HepG2 (cell line): Measurements from ENCODE around the gene PRPS1L1. TPM values are rescaled to one million over a fixed set of nuclear protein-coding genes. Genes with fewer than 3 reads are reported as not detected.

Source experiments
- ATAC-seq: fragments of 200-7000 bp; cut with Tn5 transposase; 3 replicates; pipeline ENCODE4 v1.9.1; 2020; ENCODE audit warnings: mild to moderate bottlenecking, moderate library complexity
- BruUV-seq: library from RNA; stranded (reverse); fragments of 400-500 nt; replicated peaks from 2 replicates; lab custom pipeline; 2021; lab: Mats Ljungman, UMichigan
- CTCF ChIA-PET: fragments of 300-600 bp; formaldehyde crosslinking; extraction: SDS; loops from one replicate; lab custom pipeline; 2021; ENCODE audit warnings: low total read pairs, inconsistent platforms, low intra/inter-chr PET ratio; lab: Yijun Ruan, JAX
- POLR2A ChIA-PET: fragments of 350-600 bp; sonication (Branson Sonifier 250); formaldehyde crosslinking; loops from one replicate; lab custom pipeline; 2020; ENCODE audit warnings: antibody characterized with exemption, inconsistent platforms; lab: Yijun Ruan, JAX
- DNase-seq: peaks from one replicate; pipeline ENCODE4 v3.0.0-alpha.2; 2015; ENCODE audit warnings: low spot score
- FAIRE-seq: peaks from 3 replicates; lab custom pipeline; 2011; peaks lifted over from hg19 to GRCh38; lab: Jason Lieb, UNC
- H2AFZ ChIP-seq: one replicate; pipeline ENCODE4 v1.6.1; 2011; ENCODE audit warnings: low read length, inconsistent platforms
- H3K27ac ChIP-seq: fragments of 300-600 bp; 3 replicates; pipeline ENCODE4 v1.8.0; 2011; ENCODE audit warnings: mixed run types, mild to moderate bottlenecking, mixed read lengths, low read length, inconsistent platforms; ENCODE audit not compliant: insufficient read depth; ENCODE audit errors: extremely low read length
- H3K27me3 ChIP-seq, 2 experiments: fragments of 200-600 bp in 1 of 2; 2 replicates in 1 of 2; 3 replicates in 1 of 2; pipeline versions ENCODE4 v1.6.0 to v1.8.0; 2011; ENCODE audit warnings: low read length in 2 of 2, mild to moderate bottlenecking in 2 of 2, moderate library complexity in 2 of 2, inconsistent platforms in 1 of 2; ENCODE audit not compliant: insufficient read depth in 2 of 2, control insufficient read depth in 1 of 2
- H3K36me3 ChIP-seq, 2 experiments: fragments of 200-600 bp in 1 of 2; replicated peaks in 1 of 2; 2 replicates in 1 of 2; 3 replicates in 1 of 2; pipeline versions ENCODE4 v1.5.1 to v1.8.0; 2011; ENCODE audit warnings: low read length in 2 of 2, inconsistent platforms in 1 of 2; ENCODE audit not compliant: insufficient read depth in 2 of 2, control insufficient read depth in 1 of 2
- H3K4me1 ChIP-seq: 2 replicates; pipeline ENCODE4 v1.5.1; 2012; ENCODE audit warnings: low read length, inconsistent platforms; ENCODE audit not compliant: insufficient read depth
- H3K4me2 ChIP-seq: 2 replicates; pipeline ENCODE4 v1.6.0; 2011; ENCODE audit warnings: low read depth, low read length, inconsistent platforms
- H3K4me3 ChIP-seq, 3 experiments: fragments of 200-600 bp in 1 of 3; sonication (generic), shearing (Covaris generic) in 1 of 3; replicated peaks in 1 of 3; 2 replicates each; pipeline ENCODE4 v1.5.1; 2011 to 2016; ENCODE audit warnings: low read length in 3 of 3, inconsistent platforms in 2 of 3, low read depth in 2 of 3, mild to moderate bottlenecking in 2 of 3, control low read depth in 1 of 3, mixed read lengths in 1 of 3; ENCODE audit not compliant: insufficient read depth in 1 of 3
- H3K79me2 ChIP-seq: one replicate; pipeline ENCODE4 v1.6.1; 2011; ENCODE audit warnings: low read length, inconsistent platforms; ENCODE audit not compliant: insufficient read depth
- H3K9ac ChIP-seq: 2 replicates; pipeline ENCODE4 v1.6.0; 2011; ENCODE audit warnings: mild to moderate bottlenecking, low read depth, low read length, inconsistent platforms; ENCODE audit not compliant: insufficient read depth
- H3K9me3 ChIP-seq: 2 replicates; pipeline ENCODE4 v1.5.1; 2012; ENCODE audit warnings: mild to moderate bottlenecking, low read length
- H4K20me1 ChIP-seq: 2 replicates; pipeline ENCODE4 v1.6.0; 2011; ENCODE audit warnings: inconsistent platforms, mild to moderate bottlenecking, low read length, moderate library complexity; ENCODE audit not compliant: insufficient read depth
- ZNF225 ChIP-seq: sonication (generic); formaldehyde crosslinking; IDR thresholded peaks from 2 replicates; pipeline ENCODE4 v1.4.0; 2020; ENCODE audit warnings: mild to moderate bottlenecking, missing genetic modification reagents
- WGBS: methylation state at CpG from one replicate; pipeline ENCODE4 v1.1.6; 2017; ENCODE audit warnings: low lambda C conversion rate; 5-methylcytosine and 5-hydroxymethylcytosine counted together
- in situ Hi-C: cut with HindIII; loops from 2 replicates; pipeline ENCODE4 v1.10.0; 2017; ENCODE audit warnings: low pct_unique_long_range_greater_than_20kb; ENCODE audit not compliant: extremely low pct_ligation_motif_present
- intact Hi-C: fragments of 100-400 bp; cut with micrococcal nuclease; formaldehyde crosslinking; loops from one replicate; pipeline ENCODE4 v1.10.0; 2022; ENCODE audit not compliant: unreplicated experiment
- polyA plus RNA-seq, 8 experiments: library from polyadenylated mRNA; depleted of rRNA in 3 of 8; stranded (reverse) in 7 of 8; unstranded in 1 of 8; fragments of >200 nt; fragmentation: Illumina TruSeq in 4 of 8; extraction: Trizol in 4 of 8; gene quantifications; 2 replicates each; pipeline versions ENCODE4 v1.2.1 to v1.2.3, GENCODE V29; 2011 to 2016; ENCODE audit warnings: low read depth in 4 of 8, missing spikeins in 1 of 8, mixed read lengths in 1 of 8; ENCODE audit not compliant: insufficient read depth in 1 of 8
- total RNA-seq, 5 experiments: library from RNA; depleted of rRNA; stranded (reverse); fragments of >200 nt; fragmentation: Illumina TruSeq; extraction: Trizol; gene quantifications; 2 replicates each; pipeline ENCODE4 v1.2.3, GENCODE V29; 2016; ENCODE audit warnings: low read depth in 1 of 5
- TF ChIP-seq, protein P1 (sequence below): IDR thresholded peaks from 2 replicates; pipeline ENCODE4 v1.6.1; 2016; ENCODE audit warnings: low read depth, missing genetic modification reagents, missing compliant biosample characterization
- TF ChIP-seq, protein P2 (sequence below): sonication (generic); formaldehyde crosslinking; IDR thresholded peaks from 2 replicates; pipeline ENCODE4 v1.4.0; 2020; ENCODE audit warnings: mild to moderate bottlenecking, missing genetic modification reagents

Gene PRPS1L1
- total and polyA plus RNA-seq, 2 of the 13 experiments (the other 11 are each of a cell fraction or from before 2014, with no cell fraction given), result not detected

DNA sequence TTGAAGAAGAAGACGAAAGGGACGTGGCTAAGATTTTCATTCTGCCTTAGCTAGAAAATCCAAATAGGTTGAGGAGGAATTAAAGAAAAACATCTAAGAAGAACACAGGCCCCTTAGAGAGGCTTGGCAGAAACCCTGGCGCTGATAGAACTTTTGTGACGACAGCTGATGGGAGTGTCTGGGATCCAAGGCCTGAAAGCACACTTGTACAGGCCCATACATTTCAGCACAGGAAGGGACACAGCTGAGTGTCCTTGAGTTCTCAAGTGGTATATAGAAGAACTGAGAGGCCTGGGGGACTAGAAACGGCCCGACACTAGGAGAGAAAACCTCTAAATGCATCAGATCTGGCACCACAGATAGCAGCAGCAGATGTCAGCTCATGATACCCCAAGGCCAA is 39.5 kb downstream of the PRPS1L1 start:
- H3K27ac ChIP-seq, result no peak overlapping the region
- no peak overlapping the region for H3K9ac ChIP-seq
- no peak for ATAC-seq
- H2AFZ ChIP-seq, result no peak overlapping the region
- H3K4me3 ChIP-seq, result no peak overlapping the region
- intact Hi-C loops, result no loop called here
- H3K36me3 ChIP-seq, result no peaks in the 10 kb centered on the region
- CTCF ChIA-PET, result no interaction called here
- in situ Hi-C loops, result no loop called here
- H4K20me1 ChIP-seq, result no peaks in the 10 kb centered on the region
- WGBS, result 38% methylated on average over 6 of the region's 6 CpGs
- H3K4me2 ChIP-seq, result no peak overlapping the region
- no peaks in the 10 kb centered on the region for H3K9me3 ChIP-seq
- H3K27me3 ChIP-seq, result no peaks in the 10 kb centered on the region; a peak in 1 of 5 replicates
- BruUV-seq, result no TSS peak
- H3K79me2 ChIP-seq, result no peaks in the 10 kb centered on the region
- TF ChIP-seq, protein P1, sequence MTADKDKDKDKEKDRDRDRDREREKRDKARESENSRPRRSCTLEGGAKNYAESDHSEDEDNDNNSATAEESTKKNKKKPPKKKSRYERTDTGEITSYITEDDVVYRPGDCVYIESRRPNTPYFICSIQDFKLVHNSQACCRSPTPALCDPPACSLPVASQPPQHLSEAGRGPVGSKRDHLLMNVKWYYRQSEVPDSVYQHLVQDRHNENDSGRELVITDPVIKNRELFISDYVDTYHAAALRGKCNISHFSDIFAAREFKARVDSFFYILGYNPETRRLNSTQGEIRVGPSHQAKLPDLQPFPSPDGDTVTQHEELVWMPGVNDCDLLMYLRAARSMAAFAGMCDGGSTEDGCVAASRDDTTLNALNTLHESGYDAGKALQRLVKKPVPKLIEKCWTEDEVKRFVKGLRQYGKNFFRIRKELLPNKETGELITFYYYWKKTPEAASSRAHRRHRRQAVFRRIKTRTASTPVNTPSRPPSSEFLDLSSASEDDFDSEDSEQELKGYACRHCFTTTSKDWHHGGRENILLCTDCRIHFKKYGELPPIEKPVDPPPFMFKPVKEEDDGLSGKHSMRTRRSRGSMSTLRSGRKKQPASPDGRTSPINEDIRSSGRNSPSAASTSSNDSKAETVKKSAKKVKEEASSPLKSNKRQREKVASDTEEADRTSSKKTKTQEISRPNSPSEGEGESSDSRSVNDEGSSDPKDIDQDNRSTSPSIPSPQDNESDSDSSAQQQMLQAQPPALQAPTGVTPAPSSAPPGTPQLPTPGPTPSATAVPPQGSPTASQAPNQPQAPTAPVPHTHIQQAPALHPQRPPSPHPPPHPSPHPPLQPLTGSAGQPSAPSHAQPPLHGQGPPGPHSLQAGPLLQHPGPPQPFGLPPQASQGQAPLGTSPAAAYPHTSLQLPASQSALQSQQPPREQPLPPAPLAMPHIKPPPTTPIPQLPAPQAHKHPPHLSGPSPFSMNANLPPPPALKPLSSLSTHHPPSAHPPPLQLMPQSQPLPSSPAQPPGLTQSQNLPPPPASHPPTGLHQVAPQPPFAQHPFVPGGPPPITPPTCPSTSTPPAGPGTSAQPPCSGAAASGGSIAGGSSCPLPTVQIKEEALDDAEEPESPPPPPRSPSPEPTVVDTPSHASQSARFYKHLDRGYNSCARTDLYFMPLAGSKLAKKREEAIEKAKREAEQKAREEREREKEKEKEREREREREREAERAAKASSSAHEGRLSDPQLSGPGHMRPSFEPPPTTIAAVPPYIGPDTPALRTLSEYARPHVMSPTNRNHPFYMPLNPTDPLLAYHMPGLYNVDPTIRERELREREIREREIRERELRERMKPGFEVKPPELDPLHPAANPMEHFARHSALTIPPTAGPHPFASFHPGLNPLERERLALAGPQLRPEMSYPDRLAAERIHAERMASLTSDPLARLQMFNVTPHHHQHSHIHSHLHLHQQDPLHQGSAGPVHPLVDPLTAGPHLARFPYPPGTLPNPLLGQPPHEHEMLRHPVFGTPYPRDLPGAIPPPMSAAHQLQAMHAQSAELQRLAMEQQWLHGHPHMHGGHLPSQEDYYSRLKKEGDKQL, result no peak
- no peak for TF ChIP-seq ZNF225 (CRISPR knock-in tag)
- TF ChIP-seq, protein P2, sequence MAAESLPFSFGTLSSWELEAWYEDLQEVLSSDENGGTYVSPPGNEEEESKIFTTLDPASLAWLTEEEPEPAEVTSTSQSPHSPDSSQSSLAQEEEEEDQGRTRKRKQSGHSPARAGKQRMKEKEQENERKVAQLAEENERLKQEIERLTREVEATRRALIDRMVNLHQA (CRISPR knock-in tag), result no peak
- TF ChIP-seq, all 625 proteins: peak for 0
- POLR2A ChIA-PET, result no interaction called here
- peaks cover 6% of the 10 kb centered on the region; the same call in 1 of the 2 replicates for H3K4me1 ChIP-seq
- no peak for FAIRE-seq
- no peak for DNase-seq
